GM23248 (cell line): ENCODE data around the gene WDR82.

Experiments
- EZH2 ChIP-seq: fragments of 200-600 bp; sonication (generic); IDR thresholded peaks from 2 replicates; pipeline ENCODE4 v1.6.1; 2018; ENCODE audit warnings: antibody characterized with exemption, mild to moderate bottlenecking; ENCODE audit not compliant: insufficient read depth, poor library complexity, severe bottlenecking
- EZH2phosphoT487 ChIP-seq: fragments of 200-600 bp; sonication (generic); IDR thresholded peaks from 2 replicates; pipeline ENCODE4 v1.6.1; 2018; ENCODE audit warnings: antibody characterized with exemption, moderate library complexity, mild to moderate bottlenecking, low read depth; ENCODE audit not compliant: insufficient read depth

- TF ChIP-seq EZH2phosphoT487 (no peak), EZH2 (no peak)
These were observed 31.6 kb downstream of the WDR82 start for GRCh38 chr3:52246728-52247408.
